ENCODE results near the gene PYHIN1.
A peak's percentile ranks its signal among the peaks of the same experiment; 100 is the strongest.
"Not testable (repeated sequence)": the region's sequence is repeated elsewhere in the genome, so short reads cannot be mapped to it uniquely, and the experiment has no call there.

The PYHIN1 gene

DNA sequence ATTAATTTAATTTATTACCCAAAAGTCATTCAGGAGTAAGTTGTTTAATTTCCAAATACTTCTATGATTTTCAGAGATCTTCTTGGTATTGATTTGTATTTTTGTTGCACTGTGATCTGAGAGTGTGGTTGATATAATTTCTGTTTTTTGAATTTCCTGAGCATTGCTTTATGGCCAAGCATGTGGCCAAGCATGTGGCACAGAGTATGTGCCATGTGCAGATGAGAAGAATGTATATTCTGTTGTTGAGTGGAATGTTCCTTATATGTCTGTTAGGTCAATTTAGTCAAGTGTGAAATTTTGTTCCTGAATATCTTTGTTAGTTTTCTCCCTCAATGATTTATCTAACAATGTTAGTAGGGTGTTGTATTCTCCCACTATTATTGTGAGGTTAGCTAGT, 53.0 kb downstream of the PYHIN1 start:
- no peak for DNase-seq

GRCh38 chr1:158989424-158989823, 58.1 kb downstream of the PYHIN1 start:
- no peak for DNase-seq

- DNase-seq, result no peak
These were observed 61.5 kb downstream of the PYHIN1 start for GRCh38 chr1:158992787-158993312.

DNA sequence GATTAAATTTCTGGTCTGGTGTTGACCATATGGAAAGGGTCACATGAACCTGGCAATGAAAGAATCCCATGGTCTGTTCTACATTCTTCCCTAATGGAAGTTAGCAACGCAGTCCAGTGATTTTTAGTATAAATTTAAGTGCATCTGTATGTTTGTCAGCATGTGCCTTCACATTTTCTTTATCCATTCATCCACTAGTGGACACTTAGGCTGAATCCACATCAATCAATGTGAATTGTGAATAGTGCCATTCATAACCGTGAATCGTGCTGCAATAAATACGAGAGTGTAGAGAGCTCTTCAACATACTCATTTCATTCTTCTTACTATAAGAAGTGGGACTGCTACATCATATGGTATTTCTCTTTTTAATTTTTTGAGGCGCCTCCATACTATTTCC, 65.6 kb downstream of the PYHIN1 start:
- no peak for DNase-seq

- no peak for DNase-seq
These were observed 66.9 kb downstream of the PYHIN1 start for GRCh38 chr1:158998037-158998780.

DNA sequence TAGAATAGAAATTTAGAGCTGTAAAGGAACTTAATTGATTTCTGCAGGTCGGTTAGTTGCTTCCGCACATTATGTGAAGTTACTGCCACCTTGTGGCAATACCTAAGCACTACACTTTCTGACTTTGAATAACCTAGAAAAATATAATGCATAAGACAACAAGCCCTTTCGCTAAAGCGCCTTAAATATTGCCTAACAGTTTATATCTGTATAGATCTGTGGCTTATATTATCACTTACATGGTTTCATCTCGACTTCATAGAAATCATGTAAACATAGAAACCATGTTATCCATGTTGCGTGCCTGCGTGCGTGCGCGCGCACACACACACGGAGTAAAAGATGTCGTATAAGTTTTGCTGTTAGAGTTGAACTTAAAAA, 67.4 kb downstream of the PYHIN1 start:
- DNase-seq, result peak; percentile 90

DNA sequence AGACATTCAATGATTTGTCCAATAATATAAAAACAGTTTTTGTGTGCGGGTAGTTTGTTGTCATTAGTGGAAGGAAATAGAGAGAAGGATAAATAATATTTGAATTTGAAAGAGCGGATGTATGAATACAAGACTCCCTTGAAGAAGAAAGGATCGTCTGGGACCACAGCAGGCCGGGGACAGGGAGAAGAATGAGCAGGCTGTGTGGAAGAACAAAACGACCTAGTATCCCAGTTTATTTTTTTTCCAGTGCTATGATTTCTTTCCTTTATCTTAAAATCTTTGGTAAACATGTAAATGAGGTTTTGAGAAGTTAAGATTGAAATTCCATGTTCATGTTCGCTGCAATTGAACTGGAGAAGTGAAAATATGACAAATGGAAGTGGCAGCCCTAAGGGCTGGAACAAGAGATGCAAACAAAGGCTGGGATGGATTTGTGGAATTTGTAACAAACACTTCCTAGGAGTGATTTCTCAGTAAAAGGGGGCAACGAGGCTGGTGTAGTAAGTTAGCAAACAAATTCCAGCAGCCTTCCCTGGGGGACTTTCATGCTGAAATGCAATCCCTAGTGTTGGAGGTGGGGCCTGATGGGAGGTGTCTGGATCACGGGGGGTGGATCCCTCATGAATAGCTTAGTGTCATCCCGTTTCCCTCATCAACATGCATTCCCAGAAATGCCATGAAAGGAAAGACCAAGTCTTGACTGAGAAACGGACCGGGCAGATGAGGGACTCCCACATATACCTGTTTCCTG, 68.1 kb downstream of the PYHIN1 start:
- DNase-seq, result peak; percentile 84

GRCh38 chr1:159000070-159000409, 68.7 kb downstream of the PYHIN1 start:
- no peak for DNase-seq

DNA sequence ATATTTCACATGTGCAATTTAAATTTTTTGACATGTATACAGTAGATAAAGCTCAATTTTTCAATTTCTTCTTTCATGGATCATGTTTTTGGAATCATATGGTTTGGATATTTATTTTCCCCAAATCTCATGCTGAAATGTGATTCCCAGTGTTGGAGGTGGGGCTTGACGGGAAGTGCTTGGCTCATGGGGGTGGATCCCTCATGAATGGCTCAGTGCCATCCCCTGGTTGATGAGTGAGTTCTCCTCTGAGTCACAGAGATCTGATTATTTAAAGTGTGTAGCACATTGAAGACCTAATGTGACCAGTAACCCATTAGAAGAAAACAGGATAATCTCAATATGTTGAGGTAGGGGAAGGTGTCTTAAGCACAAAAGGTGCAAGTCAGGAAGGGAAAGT, 69.3 kb downstream of the PYHIN1 start:
- peak; percentile 11 for DNase-seq

GRCh38 chr1:159005161-159005560, 73.8 kb downstream of the PYHIN1 start:
- DNase-seq, result no peak

- DNase-seq, result peak; percentile 12
These were observed 74.3 kb downstream of the PYHIN1 start for GRCh38 chr1:159005676-159006075.

DNA sequence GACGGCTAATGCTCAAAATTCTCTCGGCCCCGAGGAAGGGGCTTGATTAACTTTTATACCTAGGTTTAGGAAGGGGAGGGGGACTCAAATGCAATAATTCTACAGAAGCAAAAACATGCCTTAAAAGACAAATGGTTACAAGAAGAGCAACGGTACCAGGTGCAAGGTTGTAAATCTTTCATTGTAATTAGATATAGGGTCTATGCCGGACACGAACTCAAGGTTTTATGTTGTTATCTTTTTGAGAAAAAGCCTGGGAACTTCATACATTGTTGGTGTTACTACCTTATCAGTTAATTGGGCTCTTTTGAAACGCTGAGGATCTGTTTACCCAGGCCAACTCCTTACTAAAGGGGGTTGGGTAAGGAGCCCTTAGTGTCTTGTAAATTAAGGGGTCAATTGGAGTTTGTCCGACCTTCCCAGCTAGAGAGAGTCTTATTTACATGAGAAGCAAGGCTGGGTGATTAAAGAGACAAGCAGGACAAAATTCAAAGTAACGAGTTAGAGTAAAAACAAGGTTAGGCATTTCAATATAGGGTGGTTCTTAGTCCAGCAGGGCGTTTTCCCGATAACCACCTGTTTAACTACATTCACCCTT, 75.0 kb downstream of the PYHIN1 start:
- DNase-seq, result not testable (repeated sequence)

- no peak for DNase-seq
These were observed 76.4 kb downstream of the PYHIN1 start for GRCh38 chr1:159007726-159008125.

DNA sequence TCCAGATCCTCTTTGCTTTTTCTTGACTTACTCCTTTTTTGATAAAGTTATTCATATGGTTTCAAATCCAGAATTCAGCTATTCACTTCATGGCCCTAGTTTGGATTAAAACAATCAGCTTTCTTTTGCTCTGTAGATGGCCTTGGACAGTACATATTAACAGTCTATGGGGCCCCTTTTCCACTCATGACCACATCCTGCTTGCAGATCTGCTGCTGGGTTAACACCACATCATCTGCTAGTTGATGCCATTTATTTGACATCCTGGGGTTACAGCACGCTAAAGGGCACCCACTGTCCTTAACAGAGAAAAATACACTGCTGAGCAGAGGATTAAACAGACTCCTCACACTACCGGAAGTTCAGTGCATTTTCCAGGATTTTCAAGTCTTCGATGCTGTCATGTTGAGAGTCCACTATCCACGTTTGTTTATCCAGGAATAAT, 77.4 kb downstream of the PYHIN1 start:
- DNase-seq, result no peak

GRCh38 chr1:159009287-159009686, 77.9 kb downstream of the PYHIN1 start:
- DNase-seq, result no peak

GRCh38 chr1:159009704-159010361, 78.5 kb downstream of the PYHIN1 start, which contains the start of gene IFI16:
Gene IFI16, plus strand, starts transcription at chr1:159009907. Its CDS starts 4,774 bp downstream, at chr1:159014681.
- DNase-seq, result no peak

DNA sequence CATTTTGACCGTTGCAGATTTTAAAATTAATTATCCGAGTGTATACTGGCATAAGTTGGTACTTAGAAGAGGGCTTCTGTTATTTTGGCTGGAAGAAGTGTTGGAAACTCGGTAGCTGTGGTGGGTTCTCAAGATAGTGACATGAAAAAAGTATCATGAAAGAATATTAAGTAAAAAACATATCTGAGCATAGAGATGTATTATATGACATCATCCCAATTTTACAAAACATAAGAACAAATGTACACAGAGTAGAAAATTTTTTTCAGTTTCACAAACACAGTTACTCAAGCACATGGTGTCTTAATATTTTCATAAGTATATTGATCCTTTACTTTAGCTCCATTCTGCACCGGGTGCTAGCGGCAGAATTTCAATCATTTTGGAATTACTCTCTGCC, 79.0 kb downstream of the PYHIN1 start:
- DNase-seq, result no peak

GRCh38 chr1:159011001-159011400, 79.6 kb downstream of the PYHIN1 start:
- DNase-seq, result not testable (repeated sequence)

DNA sequence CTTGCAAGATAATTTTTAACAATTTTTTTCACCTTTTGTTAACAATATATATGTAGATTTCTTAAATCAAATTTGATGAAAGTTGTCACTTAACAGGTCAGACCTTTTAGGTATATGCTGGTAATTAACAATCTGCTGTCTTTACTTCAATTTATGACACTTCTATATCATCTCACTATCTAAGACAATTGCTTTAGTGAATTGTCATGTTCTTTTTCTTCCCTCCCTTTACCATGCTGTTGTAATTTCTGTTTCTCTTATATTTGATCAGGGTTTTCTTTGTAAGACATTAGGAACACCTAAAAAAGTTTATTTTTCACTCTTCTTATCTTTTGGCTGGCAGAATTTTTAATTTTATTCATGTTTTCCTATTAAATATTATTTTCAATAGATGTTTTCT, 80.4 kb downstream of the PYHIN1 start:
- no peak for DNase-seq

DNA sequence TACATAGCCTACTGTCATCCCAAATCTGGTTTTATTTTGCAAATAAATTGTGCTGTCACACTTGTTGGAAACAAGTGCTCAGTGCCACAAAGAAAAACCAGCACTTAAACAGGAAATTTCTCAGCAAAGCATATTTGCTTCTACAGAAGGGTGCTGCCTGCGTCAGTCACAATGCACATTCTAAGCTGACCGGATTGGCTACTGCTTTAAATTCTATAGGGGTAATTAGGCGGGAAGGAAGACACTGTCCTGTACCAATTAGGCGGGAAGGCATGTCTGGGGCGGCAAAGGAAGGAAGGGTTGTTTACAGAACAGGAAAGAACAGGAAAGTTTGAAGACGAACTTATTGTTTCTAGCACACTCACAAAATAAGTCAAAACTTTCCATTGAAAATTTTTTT, 81.1 kb downstream of the PYHIN1 start:
- peak; percentile 33 for DNase-seq

DNA sequence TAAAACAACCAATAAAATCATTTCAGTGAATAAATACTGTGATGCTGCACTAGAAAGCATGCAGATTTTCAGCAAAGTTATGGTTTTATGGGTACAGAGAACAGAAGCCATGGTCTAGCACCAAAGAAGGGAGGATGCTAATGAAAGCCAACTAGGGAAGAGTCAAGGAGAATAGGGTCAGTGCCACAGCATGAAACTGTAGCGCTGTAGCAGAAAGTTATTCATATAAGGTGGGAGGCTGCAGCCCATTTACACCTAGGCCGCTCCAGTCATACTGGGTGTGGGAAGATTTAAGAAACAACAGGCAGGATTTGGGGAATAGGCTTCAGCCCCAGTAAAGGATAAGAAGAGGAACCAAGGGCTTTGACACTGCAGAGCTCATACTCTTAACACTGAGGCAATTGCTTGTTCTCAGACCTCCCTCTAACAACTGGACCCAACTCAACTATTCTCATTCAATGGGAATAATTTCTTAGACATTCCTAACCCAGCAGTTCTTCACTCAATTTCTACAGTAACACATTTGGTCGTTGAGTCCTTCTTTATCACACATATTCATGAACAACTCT, 82.7 kb downstream of the PYHIN1 start:
- no peak for DNase-seq

- no peak for DNase-seq
These were observed 83.5 kb downstream of the PYHIN1 start for GRCh38 chr1:159014851-159015250.

GRCh38 chr1:159015440-159015909, 84.1 kb downstream of the PYHIN1 start:
- no peak for DNase-seq
